B cell (primary cell): Measurements from ENCODE around the gene OOSP1. TPM values are rescaled to one million over a fixed set of nuclear protein-coding genes. Genes with fewer than 3 reads are reported as not detected.

Experiments
- ATAC-seq: fragments of 200-7000 bp; cut with Tn5 transposase; one replicate; pipeline ENCODE4 v1.10.0; 2021; ENCODE audit warnings: low read depth, mild to moderate bottlenecking, moderate number of reproducible peaks, moderate library complexity
- CTCF ChIA-PET: fragments of 350-600 bp; sonication (Branson Sonifier 250); formaldehyde crosslinking; loops from one replicate; lab custom pipeline; 2021; ENCODE audit warnings: antibody characterized with exemption, inconsistent platforms; lab: Charles Lee
- POLR2A ChIA-PET: fragments of 350-600 bp; sonication (Branson Sonifier 250); formaldehyde crosslinking; loops from one replicate; lab custom pipeline; 2021; ENCODE audit warnings: antibody characterized with exemption; lab: Charles Lee
- DNase-seq: peaks from one replicate; pipeline ENCODE4 v3.0.0; 2013
- H2AFZ ChIP-seq: 2 replicates; pipeline ENCODE4 v1.6.1; 2012; ENCODE audit warnings: mild to moderate bottlenecking, low read depth, low read length; ENCODE audit not compliant: insufficient read depth, poor library complexity, severe bottlenecking
- H3K27ac ChIP-seq, 2 donors: 1 replicate in 1 of 2; 2 replicates in 1 of 2; pipeline ENCODE4 v1.5.1; 2012 to 2013; ENCODE audit warnings: low read length in 2 of 2, mild to moderate bottlenecking in 2 of 2, moderate library complexity in 1 of 2
- H3K27me3 ChIP-seq, 4 experiments: fragments of 200-600 bp in 1 of 4; sonication (generic) in 1 of 4; replicated peaks in 1 of 4; 1 replicate in 2 of 4; 2 replicates in 2 of 4; pipeline versions ENCODE4 v1.6.1 to v1.7.0; 2013 to 2016; ENCODE audit warnings: low read length in 3 of 4, mild to moderate bottlenecking in 2 of 4, mixed read lengths in 1 of 4, moderate library complexity in 1 of 4; ENCODE audit not compliant: insufficient read depth in 4 of 4, control insufficient read depth in 3 of 4; ENCODE audit errors: control extremely low read depth in 1 of 4
- H3K36me3 ChIP-seq, 2 experiments: replicated peaks in 1 of 2; 1 replicate in 1 of 2; 2 replicates in 1 of 2; pipeline versions ENCODE4 v1.6.1 to v1.7.1; 2013; ENCODE audit warnings: low read length in 1 of 2; ENCODE audit not compliant: insufficient read depth in 2 of 2, control insufficient read depth in 1 of 2; ENCODE audit errors: control extremely low read depth in 1 of 2, extremely low read depth in 1 of 2
- H3K4me1 ChIP-seq, 2 donors: fragments of 200-600 bp in 1 of 2; sonication (generic) in 1 of 2; 1 replicate in 1 of 2; 2 replicates in 1 of 2; pipeline versions ENCODE4 v1.5.1 to v1.6.1; 2013 to 2017; ENCODE audit warnings: low read length in 2 of 2; ENCODE audit not compliant: control insufficient read depth in 2 of 2, insufficient read depth in 2 of 2
- H3K4me2 ChIP-seq: replicated peaks from 2 replicates; pipeline ENCODE3; 2012; ENCODE audit warnings: mild to moderate bottlenecking, low read depth, low read length; ENCODE audit not compliant: poor library complexity, severe bottlenecking
- H3K4me3 ChIP-seq, 5 experiments: fragments of 200-600 bp in 1 of 5; sonication (generic) in 1 of 5; 1 replicate in 3 of 5; 2 replicates in 2 of 5; pipeline versions ENCODE4 v1.5.1 to v1.7.0; 2011 to 2016; ENCODE audit warnings: low read length in 4 of 5, mild to moderate bottlenecking in 4 of 5, low read depth in 2 of 5, control low read depth in 1 of 5, moderate library complexity in 1 of 5; ENCODE audit not compliant: insufficient read depth in 1 of 5; ENCODE audit errors: control extremely low read depth in 1 of 5, extremely low read depth in 1 of 5
- H3K79me2 ChIP-seq: fragments of 200-600 bp; sonication (generic); one replicate; pipeline ENCODE4 v1.6.0; 2016; ENCODE audit warnings: low read length; ENCODE audit not compliant: control insufficient read depth, insufficient read depth
- H3K9ac ChIP-seq: fragments of 200-600 bp; sonication (generic); 2 replicates; pipeline ENCODE4 v1.6.1; 2017; ENCODE audit warnings: mild to moderate bottlenecking, low read length, moderate library complexity
- H3K9me3 ChIP-seq, 3 donors: one replicate each; pipeline versions ENCODE4 v1.6.1 to v1.7.1; 2013; ENCODE audit warnings: low read length in 2 of 3; ENCODE audit not compliant: control insufficient read depth in 2 of 3, insufficient read depth in 1 of 3; ENCODE audit errors: control extremely low read depth in 1 of 3
- H4K20me1 ChIP-seq: 2 replicates; pipeline ENCODE4 v1.6.0; 2012; ENCODE audit warnings: mild to moderate bottlenecking, low read length; ENCODE audit not compliant: insufficient read depth, control insufficient read depth, poor library complexity, severe bottlenecking
- H3K27ac Mint-ChIP-seq: one replicate; pipeline ENCODE4 v1.8.0; 2021; ENCODE audit warnings: mixed read lengths
- H3K27me3 Mint-ChIP-seq: one replicate; pipeline ENCODE4 v1.8.0; 2021; ENCODE audit warnings: mixed read lengths
- H3K4me1 Mint-ChIP-seq: one replicate; pipeline ENCODE4 v1.8.0; 2021; ENCODE audit warnings: mixed read lengths
- H3K4me3 Mint-ChIP-seq: one replicate; pipeline ENCODE4 v1.8.0; 2021; ENCODE audit warnings: mixed read lengths
- H3K9me3 Mint-ChIP-seq: one replicate; pipeline ENCODE4 v1.8.0; 2022; ENCODE audit warnings: mixed read lengths; ENCODE audit not compliant: insufficient read depth
- EZH2 ChIP-seq: IDR thresholded peaks from 2 replicates; pipeline ENCODE4 v1.6.1; 2012; ENCODE audit warnings: borderline replicate concordance, low read depth, mild to moderate bottlenecking, moderate library complexity, low read length; ENCODE audit not compliant: insufficient read depth, poor library complexity, severe bottlenecking
- WGBS: methylation state at CpG from one replicate; pipeline ENCODE4 v1.1.5; 2013; ENCODE audit warnings: missing lambda C conversion rate; ENCODE audit not compliant: insufficient coverage; 5-methylcytosine and 5-hydroxymethylcytosine counted together
- intact Hi-C: fragments of 100-400 bp; cut with micrococcal nuclease; formaldehyde crosslinking; loops from one replicate; pipeline ENCODE4 v1.10.0; 2022
- polyA plus RNA-seq: library from polyadenylated mRNA; depleted of rRNA; stranded (reverse); fragments of >200 nt; gene quantifications from 2 replicates; pipeline ENCODE4 v1.2.3, GENCODE V29; 2012
- total RNA-seq, 2 donors: library from RNA; stranded (reverse); fragments of 120-200 nt in 1 of 2; gene quantifications; 1 replicate in 1 of 2; 2 replicates in 1 of 2; pipeline versions ENCODE4 v1.2.3 to v1.2.4, GENCODE V29; 2013 to 2022
- TF ChIP-seq, protein P1 (sequence below): fragments of 200-600 bp; IDR thresholded peaks from one replicate; pipeline ENCODE4 v1.8.0; 2022; ENCODE audit warnings: antibody characterized with exemption, mild to moderate bottlenecking

OOSP1 gene
- total and polyA plus RNA-seq, 2 donors (not counting 1 experiment from before 2014, with no cell fraction given) = not detected

DNA sequence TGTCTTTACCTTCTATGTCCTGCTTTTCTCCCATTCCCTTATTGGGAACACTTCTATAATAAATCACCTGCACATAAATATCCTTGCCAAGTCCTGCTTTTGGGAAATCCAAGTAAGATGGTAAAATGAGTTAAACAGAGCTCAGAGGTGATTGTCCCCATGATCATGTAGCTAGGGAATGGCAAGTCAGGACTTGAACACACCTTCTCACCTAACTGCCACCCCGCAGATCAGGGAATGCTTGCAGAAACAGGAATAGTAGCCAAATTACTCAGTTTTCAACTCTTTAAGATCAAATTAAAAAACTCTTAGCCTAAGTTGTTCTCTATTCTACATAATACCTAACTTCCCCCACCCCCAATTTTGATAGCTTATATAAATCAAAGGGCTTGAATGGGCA lies 43.6 kb upstream of the OOSP1 start:
- Histone ChIP-seq H3K27me3 (peaks cover 0 to 3% (median 0%) of the 10 kb centered on the region in 4 experiments), H3K79me2 (no peaks in the 10 kb centered on the region), H2AFZ (no peak overlapping the region), H3K9me3 (peaks cover 0 to 15% (median 2%) of the 10 kb centered on the region in 3 donors), H3K36me3 (no peaks in the 10 kb centered on the region), H3K27ac (no peak overlapping the region), H3K4me3 (no peak overlapping the region), H4K20me1 (no peaks in the 10 kb centered on the region), H3K4me2 (no peak overlapping the region), H3K9ac (no peak overlapping the region), H3K4me1 (no peaks in the 10 kb centered on the region)
- WGBS = 100% methylated on average over 1 of the region's 1 CpG
- peaks cover 25% of the 10 kb centered on the region for H3K27me3 Mint-ChIP-seq
- ATAC-seq = no peak
- TF ChIP-seq EZH2 = no peak
- TF ChIP-seq, protein P1, sequence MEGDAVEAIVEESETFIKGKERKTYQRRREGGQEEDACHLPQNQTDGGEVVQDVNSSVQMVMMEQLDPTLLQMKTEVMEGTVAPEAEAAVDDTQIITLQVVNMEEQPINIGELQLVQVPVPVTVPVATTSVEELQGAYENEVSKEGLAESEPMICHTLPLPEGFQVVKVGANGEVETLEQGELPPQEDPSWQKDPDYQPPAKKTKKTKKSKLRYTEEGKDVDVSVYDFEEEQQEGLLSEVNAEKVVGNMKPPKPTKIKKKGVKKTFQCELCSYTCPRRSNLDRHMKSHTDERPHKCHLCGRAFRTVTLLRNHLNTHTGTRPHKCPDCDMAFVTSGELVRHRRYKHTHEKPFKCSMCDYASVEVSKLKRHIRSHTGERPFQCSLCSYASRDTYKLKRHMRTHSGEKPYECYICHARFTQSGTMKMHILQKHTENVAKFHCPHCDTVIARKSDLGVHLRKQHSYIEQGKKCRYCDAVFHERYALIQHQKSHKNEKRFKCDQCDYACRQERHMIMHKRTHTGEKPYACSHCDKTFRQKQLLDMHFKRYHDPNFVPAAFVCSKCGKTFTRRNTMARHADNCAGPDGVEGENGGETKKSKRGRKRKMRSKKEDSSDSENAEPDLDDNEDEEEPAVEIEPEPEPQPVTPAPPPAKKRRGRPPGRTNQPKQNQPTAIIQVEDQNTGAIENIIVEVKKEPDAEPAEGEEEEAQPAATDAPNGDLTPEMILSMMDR = no peak
- no peak for DNase-seq
- ChIA-PET POLR2A (no interaction called here), CTCF (no interaction called here)
- no peak overlapping the region for H3K27ac Mint-ChIP-seq
- peaks cover 11% of the 10 kb centered on the region for H3K9me3 Mint-ChIP-seq
- intact Hi-C loops = no loop called here
- H3K4me1 Mint-ChIP-seq = no peaks in the 10 kb centered on the region
- no peak overlapping the region for H3K4me3 Mint-ChIP-seq

DNA sequence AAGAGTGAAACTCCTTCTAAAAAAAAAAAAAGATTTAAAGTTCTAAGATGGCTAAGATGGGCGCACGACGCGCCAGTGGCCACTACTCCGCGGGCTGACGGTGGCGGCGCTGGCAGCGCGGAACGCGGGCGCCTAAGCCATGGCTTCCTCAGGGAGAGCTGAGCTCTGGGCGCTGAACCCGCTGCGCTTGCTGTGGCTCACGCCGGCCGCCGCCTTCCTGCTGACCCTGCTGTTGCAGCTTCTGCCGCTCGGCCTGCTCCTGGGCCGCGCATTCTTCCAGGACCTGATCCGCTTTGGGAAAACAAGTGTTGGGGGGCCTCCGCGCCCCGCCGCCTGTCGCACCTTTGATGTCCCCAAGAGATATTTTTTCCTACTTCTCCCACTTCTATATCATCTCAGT lies 40.2 kb upstream of the OOSP1 start:
- H3K4me3 Mint-ChIP-seq = no peak overlapping the region
- no peak for TF ChIP-seq EZH2
- TF ChIP-seq, protein P1 = no peak
- Histone ChIP-seq H3K4me2 (no peak overlapping the region), H2AFZ (no peak overlapping the region), H3K9me3 (peaks cover 0 to 5% (median 2%) of the 10 kb centered on the region in 3 donors), H3K27me3 (peaks cover 0 to 3% (median 0%) of the 10 kb centered on the region in 4 experiments), H3K4me3 (no peak overlapping the region), H4K20me1 (no peaks in the 10 kb centered on the region), H3K4me1 (no peaks in the 10 kb centered on the region), H3K27ac (no peak overlapping the region), H3K79me2 (no peaks in the 10 kb centered on the region), H3K9ac (no peak overlapping the region), H3K36me3 (no peaks in the 10 kb centered on the region)
- no peaks in the 10 kb centered on the region for H3K4me1 Mint-ChIP-seq
- 99% methylated on average over 30 of the region's 31 CpGs for WGBS
- POLR2A ChIA-PET = no interaction called here
- H3K9me3 Mint-ChIP-seq = no peaks in the 10 kb centered on the region
- intact Hi-C loops = no loop called here
- ATAC-seq (no peak), DNase-seq (no peak)
- H3K27ac Mint-ChIP-seq = no peak overlapping the region
- H3K27me3 Mint-ChIP-seq = peaks cover 22% of the 10 kb centered on the region
- CTCF ChIA-PET = interaction anchor here (0.6 kb wide), 1 partner anchor 739 kb away, joined by 3 read pairs; no protein-coding TSS in a partner anchor
